ENCODE results near the gene TSPAN12.
"Not testable (repeated sequence)": the region's sequence is repeated elsewhere in the genome, so short reads cannot be mapped to it uniquely, and the experiment has no call there.

The TSPAN12 gene

DNA sequence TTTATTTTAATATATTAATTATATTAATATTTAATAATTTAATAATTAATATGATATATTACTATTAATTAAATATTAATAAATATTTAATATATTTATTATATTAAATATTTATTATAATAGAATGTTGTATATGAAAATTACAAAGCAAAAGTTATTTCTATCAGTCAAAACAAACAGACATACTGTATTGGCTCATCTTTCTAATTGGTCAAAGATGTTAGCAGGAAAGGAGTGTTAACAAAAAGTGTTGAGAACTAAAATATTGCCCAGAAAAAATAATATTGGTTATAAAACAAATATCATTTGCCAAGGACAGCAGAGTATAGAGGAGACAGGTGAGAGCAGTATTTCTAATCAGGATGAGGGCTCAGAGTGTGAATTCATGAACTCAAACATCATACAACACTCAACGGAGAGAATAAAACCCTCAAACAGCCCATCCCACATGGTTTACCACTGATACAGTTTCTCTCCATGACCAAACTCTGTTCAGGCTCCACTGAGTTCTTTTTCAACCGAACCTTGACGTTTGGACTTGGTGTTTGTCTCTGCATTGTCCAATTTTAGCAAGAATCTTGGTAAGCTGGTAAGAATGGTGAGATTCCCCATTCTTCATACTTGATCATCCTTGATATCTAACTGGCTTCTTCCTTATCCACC, 58.0 kb downstream of the TSPAN12 start:
- DNase-seq: no peak

DNA sequence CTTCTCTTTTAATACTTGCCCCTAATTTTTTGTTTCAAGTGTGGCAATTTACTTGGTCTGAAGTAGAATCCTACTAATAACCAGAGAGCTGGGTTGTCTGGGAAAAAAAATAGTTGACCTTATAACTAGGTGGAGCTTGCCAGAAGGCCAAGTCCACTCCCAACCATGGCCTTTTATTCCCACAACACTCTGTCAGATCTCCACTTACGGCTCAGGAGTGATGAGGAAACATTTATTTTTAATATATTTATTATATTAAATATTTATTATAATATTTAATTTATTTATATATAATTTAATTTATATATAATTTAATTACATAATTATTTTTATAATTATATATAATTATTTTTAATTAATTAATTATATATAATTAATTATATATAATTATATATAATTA, 58.8 kb downstream of the TSPAN12 start:
- no peak for DNase-seq

DNA sequence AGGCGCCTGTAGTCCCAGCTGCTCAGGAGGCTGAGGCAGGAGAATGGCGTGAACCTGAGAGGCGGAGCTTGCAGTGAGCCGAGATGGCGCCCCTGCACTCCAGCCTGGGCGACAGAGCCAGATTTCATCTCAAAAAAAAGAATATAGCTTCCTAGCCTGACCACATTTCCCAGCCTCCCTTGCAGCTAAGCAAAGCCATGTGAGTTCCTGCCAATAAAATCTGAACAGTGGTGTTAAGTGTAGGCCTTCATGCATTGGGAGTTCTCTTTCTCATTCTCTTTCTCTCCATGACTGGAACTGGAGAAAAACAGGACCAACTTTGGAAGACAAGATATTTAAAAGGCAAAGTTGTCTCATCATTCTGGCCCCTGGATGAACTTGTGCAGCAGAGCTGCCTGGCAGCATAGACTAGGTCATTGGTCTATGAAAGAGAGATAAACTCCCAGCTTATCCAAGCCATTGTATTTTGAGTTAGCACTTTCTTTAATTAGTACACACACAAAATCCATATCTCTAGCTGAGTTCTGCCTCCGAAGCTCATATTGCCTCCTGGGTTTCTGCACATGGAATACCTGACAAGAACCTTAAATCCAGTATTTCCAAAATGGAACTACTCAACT, 60.8 kb downstream of the TSPAN12 start:
- DNase-seq: no peak

DNA sequence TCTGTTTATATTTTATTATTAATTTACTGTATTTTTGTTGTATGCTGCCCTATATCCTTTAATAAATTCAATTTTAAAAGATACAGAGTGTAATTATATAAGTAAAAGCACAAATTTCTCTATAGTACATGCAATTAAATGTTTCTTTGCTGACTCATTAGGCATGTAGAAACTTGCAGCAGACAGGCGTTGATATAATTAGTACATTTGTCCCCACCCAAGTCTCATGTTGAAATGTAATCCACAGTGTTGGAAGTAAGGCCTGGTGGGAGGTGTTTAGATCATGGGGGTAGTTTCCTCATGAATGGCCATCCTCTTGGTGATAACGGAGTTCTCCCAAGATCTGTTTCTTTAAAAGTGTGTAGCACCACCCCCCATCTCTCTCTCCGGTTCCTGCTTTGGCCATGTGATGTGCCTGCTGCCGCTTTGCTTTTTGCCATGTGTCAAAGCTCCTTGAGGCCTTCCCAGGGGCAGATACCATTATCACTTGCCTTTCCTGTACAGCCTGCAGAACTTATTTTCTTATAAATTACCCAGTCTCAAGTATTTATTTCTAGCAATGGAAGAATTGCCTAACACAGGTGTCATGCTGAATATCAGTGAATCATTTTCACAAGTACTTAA, 63.7 kb downstream of the TSPAN12 start:
- DNase-seq: no peak

DNA sequence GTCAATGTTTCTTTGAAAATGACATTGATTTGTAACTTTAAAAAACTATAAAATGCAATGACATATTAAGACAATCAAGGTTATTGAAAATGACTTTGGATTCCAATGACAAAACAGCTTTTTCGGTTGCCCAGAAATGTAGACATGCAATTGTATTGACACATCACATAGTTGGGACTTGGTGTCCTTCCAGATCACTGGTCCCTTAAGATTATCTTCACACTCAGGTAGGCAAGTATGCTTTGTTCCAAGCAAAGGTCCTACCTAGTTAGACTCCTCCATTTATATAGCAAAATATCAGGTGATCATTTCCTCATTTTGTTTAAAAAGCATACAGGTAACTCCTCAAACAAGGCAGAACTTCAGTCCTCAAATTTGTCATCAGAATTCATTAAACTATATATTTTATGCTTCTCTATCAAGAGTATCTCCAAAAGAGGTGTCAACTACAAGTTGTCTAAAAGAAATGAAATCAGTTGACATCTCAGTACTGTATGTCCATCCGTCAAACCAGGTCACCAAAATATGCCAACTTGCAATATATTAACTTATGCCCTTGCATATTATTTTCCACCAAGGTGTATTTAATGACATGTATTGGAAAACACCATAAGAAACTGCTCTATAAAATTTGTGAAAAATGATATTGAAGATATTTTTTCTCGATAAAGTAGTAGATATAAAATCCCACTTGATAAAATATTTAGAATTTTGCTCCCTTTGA, 64.6 kb downstream of the TSPAN12 start:
- DNase-seq: no peak

DNA sequence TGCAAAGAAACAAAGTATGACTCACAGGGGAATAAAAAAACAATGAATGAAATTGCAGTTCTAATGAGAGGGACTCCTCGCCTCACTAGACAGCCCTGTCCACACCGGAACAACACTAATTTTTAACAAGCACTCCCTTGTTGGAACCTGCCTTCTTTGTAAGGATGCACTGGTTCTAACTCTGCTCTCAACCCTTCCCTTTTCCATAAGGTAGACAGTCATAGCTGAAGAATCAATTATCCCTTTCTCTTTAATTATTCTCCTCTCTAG, 65.1 kb downstream of the TSPAN12 start:
- no peak for DNase-seq

DNA sequence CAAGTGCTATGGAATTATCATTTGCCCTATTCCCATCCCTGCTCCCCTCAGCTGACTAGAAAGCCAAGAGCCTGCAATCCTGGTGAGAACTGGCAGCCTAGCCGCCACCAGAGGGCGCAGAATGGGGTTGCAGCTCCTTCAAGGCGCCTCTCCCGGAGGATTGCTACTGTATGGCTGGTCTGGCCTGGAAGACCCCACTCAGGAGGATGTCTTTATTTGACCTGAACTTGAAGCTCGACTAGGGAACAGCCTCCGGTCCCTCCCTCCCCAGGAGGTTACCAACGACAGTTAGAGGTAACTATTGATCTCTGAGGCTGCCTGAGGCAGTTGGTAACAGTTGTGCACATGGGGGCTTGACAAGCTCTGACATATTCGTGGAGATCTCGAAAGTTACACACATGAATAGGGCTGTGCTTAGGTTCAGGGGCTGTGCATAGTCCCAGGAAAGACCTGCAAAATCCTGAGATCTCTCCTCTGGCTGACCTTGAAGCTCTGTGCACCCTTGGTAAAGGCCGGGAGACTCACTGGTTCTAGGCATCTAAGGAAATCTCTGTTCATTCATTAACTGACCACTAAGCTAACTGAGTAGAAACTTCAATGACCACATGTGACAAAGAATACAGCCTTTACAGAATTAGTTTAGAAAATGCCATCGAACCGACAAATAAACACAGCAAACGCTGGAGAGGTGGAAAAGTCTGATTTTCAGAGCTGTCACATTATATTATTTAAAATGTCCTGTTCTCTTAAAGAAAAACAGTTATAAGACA, 65.7 kb downstream of the TSPAN12 start:
- DNase-seq: peak; percentile 68

DNA sequence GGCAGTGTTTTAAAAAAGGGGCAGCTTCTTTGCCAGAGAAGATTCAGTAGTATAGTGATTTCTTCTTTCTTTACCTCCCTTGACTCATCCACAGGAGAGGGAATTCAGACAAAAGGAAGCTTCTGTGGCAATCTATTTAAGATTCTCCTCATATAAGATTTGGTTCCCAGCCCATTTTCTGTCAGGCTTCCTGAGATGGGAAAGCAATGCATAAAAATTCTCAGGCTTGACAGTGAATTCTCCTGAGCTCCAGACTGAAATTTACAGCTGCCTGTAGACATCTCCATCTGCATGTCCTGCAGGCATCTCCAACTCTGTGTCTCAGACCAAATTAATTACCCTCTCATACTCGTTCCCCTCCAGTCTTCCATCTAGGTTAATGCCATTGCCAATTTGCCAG, 72.8 kb downstream of the TSPAN12 start:
- no peak for DNase-seq

DNA sequence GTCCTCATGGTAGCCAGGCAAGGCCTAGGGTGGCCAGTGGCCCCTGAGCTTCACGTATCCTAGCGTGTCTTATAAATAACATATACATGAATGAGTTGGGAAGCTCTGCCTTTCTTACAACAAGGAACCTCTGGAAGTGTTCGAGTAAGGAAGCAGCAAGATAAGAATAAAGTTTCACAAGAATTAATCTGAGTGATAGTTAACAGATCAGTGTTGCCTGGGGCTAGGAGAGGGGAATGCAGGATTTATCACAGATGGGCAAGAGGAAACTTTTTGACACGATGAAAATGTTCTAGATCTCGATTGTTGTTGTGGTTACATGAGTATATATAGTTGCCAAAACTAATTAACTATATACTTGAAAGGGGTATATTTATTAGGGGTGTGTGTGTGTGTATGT, 74.2 kb downstream of the TSPAN12 start:
- DNase-seq: no peak

DNA sequence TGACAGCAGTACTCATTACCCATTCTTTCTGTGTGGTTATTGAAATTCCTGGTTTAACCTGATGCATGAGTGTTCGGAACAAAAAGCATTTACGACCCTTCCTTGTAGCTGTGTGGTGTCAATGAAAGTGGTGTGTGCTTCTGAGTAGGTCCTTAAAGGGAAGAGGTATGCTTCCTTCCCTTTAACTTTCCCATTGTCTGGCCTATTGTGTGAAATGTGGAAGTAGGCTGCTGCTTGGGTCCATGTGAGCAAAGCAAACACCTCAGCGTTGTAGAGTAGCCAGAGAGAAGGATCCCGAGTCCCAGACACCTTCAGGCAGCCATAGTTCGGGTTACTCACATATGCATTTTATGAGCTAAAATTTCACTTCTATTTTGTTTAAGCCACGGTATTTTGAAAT, 74.7 kb downstream of the TSPAN12 start:
- DNase-seq: no peak

DNA sequence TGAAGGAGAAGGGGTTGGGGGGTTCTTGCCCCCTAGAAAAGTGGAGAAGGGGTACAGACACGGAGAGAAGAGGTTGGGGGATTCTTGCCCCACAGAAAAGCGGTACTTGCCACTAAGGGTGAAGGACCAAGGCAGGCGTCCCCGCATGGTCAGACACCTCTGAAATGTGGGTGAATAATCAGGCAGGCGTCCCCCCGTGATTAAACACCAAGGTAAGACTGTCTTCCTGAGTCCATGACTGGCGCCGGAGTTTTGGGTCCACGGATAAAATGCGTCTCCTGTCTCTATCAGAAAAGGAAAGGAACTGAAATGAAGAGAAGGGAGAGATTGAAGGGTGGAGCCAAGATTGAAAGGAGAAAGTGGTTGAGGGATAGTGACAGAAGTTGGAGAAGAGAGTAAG, 76.0 kb downstream of the TSPAN12 start:
- DNase-seq: not testable (repeated sequence)

DNA sequence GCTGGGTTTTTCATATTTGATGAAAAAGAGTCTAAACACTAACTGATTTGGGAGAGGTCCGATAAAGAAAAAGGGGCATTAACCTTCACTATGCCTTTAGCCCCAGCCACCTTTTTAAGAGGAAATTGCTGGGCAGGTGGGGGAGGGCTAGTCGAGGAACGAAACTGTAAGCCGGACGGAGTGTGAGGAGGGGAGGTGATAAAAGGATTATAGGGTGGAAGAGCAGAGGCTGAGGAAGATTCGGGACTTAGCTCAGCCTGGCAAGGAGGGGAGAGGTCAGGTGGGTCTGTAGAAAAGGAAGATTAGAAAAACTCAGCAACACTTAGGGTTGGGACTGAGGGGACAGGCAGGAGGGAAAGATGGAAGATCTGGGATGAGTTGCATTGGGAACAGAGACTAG, 77.0 kb downstream of the TSPAN12 start:
- no peak for DNase-seq

DNA sequence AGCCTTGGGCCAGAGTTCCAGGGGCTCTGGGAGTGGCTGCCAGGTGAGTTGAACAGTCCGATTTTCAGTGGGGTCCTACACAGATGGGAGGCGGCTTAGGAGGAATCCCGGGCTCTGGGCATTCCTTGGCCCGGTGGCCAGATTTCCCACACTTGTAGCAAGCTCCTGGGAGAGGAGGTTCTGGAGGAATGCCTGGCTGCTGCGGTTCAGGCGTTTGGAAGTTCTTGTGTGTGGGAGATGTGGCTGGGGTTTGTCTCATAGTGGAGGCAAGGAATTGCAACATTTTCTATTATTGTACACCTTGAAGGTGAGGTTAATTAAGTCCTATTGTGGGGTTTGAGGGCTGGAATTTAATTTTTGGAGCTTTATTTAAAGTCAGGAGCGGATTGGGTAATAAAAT, 77.5 kb downstream of the TSPAN12 start:
- DNase-seq: not testable (repeated sequence)

DNA sequence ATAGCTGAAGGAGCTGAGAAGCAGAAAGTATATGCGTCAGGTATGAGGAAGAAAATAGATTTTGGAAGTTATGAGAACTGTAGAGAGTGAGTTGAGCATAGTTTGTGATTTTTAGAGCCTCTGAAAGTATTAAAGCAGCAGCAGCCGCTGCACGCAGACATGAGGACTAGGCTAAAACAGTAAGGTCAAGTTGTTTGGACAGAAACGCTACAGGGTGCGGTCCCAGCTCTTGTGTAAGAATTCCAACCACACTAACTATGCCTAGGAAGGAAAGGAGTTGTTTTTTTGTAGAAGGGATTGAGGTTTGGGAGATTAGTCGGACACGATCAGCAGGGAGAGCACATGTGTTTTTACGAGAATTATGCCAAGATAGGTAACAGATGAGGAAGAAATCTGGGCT, 78.9 kb downstream of the TSPAN12 start:
- DNase-seq: not testable (repeated sequence)

DNA sequence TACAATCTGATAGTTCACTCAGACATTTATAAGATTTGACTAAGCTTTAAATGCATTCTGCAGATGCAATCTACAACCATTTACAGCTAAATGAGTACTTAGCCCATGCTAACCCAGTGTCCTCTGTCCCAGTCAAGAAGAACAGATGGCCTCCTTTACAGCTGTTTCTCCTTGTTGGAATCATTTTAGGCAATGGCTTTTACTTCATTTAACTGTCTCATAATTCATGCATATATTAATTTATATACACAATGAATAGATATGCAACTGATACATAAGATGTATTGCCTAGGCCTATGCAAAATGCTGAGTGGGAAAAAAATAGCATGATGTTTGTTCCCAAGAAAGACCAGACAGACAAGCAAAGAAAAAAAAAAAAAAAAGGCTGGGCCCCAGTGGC, 82.2 kb downstream of the TSPAN12 start:
- DNase-seq: no peak

DNA sequence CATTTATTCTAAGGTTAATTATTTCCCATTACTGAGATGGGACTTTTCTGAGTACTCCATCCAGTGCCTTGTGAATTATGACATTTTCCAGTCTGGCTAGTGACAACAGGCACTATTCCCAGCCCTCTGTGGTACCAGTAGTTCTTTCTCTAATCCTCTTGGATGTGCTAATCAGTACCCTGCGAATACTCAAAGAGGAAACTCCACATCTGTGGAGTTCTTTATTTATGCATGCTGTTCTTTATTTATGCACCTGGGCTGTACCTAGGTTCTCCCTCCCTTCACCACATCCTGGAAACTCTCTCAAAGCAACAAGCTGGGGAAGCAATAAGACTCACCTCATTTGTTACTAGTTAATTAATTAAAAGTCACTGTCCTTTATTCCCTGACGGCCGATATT, 83.5 kb downstream of the TSPAN12 start:
- DNase-seq: no peak

DNA sequence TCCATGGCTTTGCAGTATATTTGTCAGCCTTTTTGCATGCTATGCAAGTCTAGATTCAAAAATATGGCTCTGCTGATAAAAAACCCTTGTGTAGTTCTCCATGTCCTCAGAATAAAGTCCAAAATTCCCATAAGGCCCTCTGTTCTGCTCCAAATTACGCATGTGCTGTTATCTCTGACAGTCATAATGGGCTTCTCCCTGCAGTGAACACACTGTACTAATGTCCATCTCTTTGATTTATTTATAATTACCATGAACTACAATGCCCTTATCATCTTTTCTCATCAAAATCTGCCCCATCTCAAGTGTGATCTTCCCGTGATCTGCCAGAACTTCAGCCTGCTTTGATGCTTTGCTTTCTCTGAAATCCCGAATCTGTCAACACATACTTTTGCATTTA, 87.7 kb downstream of the TSPAN12 start:
- DNase-seq: peak; percentile 9

DNA sequence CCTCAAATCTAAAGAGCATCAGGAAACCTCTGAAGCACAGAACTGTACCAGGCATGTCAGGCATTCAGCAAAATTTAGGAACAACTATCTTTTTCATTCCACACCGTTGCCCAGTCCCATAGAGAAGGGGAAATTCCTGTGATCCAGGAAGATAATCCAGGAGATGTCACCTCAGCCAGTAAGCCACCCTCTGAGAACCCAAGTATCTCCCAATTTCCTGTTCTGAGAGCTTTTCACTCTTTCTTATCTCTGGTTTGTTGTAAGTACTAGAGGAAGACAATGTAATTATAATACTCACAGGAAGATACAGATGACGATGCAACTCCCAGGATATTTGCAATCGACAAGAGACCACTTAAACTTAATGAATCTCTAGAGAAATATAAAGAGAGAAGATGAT, 97.1 kb downstream of the TSPAN12 start:
- no peak for DNase-seq

DNA sequence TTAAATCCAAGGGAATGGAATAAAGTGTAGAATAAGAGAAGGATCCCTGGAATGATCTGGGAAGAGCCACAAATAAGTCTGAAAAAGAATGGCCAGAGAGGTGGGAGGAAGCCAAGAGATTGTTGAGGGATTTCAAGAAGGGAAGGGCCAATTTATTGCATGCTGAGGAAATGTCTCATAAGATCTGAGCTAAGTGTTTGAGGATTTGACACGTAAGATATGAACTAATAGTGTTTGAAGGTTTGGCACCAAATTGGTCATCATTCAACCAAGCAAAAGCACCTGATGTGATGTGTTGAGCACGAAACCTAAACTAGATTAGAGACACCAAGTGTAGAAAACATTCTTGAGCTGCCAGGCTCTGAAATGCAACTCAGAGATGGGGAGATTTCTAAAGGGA, 97.9 kb downstream of the TSPAN12 start:
- no peak for DNase-seq

DNA sequence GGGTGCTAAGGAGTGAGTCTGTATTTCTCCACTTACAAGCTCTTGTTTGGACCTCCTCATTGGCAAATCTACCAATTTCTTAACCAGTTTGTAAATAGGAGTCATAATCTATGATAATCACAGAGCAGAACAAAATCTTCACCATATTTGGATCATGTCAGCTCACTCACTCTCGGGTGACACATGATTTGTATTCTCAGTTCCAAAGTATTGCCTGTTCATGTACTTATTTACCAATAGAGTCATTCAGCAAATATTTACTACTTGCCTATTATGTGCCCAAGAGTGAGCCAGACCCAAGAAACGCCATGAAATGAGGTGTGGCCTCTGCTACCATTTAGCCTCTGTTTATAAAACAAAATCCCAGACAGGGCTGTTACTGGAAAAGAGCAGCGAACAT, 114.8 kb downstream of the TSPAN12 start:
- peak; percentile 31 for DNase-seq

DNA sequence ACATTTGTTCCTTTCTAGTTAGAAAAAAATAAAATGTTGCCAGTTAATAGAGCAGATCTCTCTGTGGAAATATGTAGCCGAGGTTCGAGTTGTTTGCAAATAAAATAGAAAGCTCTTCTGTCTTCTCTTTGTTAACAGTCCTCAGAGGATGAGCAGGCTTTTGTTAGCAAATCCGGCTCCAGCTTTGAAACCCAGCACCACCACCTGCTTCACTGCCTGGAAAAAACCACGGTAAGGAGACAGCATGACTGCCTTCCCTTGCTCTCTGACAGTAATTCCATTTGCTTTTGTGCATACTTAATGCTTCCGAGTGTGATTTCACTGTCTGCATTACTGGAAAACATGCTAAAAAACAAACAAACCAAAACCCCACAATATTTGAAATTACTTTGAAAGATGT, 115.6 kb downstream of the TSPAN12 start:
- peak; percentile 91 for DNase-seq

DNA sequence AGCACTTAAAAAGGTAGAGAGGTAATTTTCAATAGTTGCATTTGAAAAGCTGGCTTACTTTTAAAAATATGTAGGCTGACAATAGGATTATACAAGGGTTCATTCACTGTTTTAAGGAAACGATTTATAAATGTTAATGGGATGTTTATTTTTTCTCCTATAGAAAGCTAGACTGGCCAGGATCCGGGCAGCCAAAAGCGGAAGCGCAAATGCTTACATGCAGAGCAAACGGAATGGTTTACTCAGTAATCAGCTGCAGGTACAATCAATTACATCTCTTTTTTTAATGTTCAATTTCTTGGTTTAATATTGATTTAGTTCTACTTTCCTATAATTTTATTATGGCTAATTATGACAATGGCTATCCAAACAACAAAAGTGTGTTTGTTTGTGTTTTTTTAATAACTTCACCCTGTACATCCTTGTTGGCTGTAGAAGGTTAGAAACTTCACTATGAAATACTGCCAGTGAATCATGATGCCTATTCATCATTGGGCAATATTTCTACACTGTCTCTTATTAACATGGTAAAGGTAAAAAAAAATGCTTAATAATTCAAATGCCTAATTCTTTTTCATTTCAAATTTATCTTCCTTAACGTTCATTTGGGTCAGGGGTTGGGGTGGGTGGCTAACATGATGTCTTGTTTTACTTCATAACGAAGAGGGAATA, 116.4 kb downstream of the TSPAN12 start:
- peak; percentile 64 for DNase-seq

DNA sequence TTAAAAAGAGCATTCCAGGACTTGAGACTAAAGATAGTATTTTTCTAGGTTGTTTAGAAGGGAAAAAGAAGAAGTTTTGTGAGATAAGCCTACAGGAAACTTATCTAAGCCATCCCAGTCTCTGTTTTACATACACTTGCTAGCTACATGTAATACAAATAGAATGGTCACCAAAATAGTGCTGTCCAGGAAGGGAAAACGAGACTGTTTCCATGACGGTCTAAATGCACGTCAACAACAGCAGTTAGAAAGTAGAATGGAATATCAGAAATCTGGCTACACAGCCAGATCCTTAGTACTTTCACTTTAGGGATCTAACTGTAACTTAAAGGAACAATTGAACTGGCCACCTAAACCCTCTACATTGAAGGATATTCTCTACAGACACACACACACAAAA, 117.6 kb downstream of the TSPAN12 start:
- peak; percentile 21 for DNase-seq
